Mesenteric fat pad (tissue), 1 donor: Measurements from ENCODE around the gene GSN. TPM values are rescaled to one million over a fixed set of nuclear protein-coding genes. Genes with fewer than 3 reads are reported as not detected.

Experiments
- DNase-seq: peaks from one replicate; pipeline ENCODE4 v3.0.0-alpha.2; 2020; ENCODE audit warnings: low spot score
- total RNA-seq: library from RNA; stranded (reverse); fragmentation: NEBNext Ultra II Directional; extraction: Animal tissue kit (Norgen Biotek cat#: 25700); gene quantifications from one replicate; pipeline ENCODE4 v1.2.1, GENCODE V29; 2021
- donor health status: DM: yes; HTN: yes; CAD: no.

Gene GSN
- total RNA-seq, 1 donor from 2014 or later, result 843 TPM

GRCh38 chr9:121322037-121322736, 54.2 kb downstream of the GSN start:
- DNase-seq, result no peak

GRCh38 chr9:121322737-121323448, 54.9 kb downstream of the GSN start:
- peak; percentile 57 for DNase-seq

- DNase-seq, result peak; percentile 51
Observed at GRCh38 chr9:121323449-121324151, 55.6 kb downstream of the GSN start.

GRCh38 chr9:121324316-121324715, 56.4 kb downstream of the GSN start:
- peak; percentile 28 for DNase-seq

GRCh38 chr9:121324755-121325154, 56.8 kb downstream of the GSN start:
- DNase-seq, result no peak

- no peak for DNase-seq
Observed at GRCh38 chr9:121325387-121325786, 57.4 kb downstream of the GSN start.

- DNase-seq, result peak; percentile 94
Observed at GRCh38 chr9:121326130-121326838, 58.3 kb downstream of the GSN start.

GRCh38 chr9:121326901-121327613, 59.1 kb downstream of the GSN start:
- DNase-seq, result no peak

- no peak for DNase-seq
Observed at GRCh38 chr9:121328476-121328875, 60.5 kb downstream of the GSN start.

- no peak for DNase-seq
Observed at GRCh38 chr9:121328876-121329681, 61.1 kb downstream of the GSN start.

GRCh38 chr9:121331549-121331948, 63.6 kb downstream of the GSN start:
- DNase-seq, result no peak

- no peak for DNase-seq
Observed at GRCh38 chr9:121331992-121332685, 64.2 kb downstream of the GSN start.

- no peak for DNase-seq
Observed at GRCh38 chr9:121333950-121334773, 66.2 kb downstream of the GSN start.

- DNase-seq, result no peak
Observed at GRCh38 chr9:121336665-121337064, 68.7 kb downstream of the GSN start.

GRCh38 chr9:121339437-121339836, 71.5 kb downstream of the GSN start:
- DNase-seq, result no peak

- no peak for DNase-seq
Observed at GRCh38 chr9:121340676-121341392, 72.9 kb downstream of the GSN start.

- no peak for DNase-seq
Observed at GRCh38 chr9:121344184-121344583, 76.2 kb downstream of the GSN start.

GRCh38 chr9:121345070-121345469, 77.1 kb downstream of the GSN start:
- no peak for DNase-seq
